HG03469 (cell line): ENCODE results near the gene MAP3K5.
"Not testable (repeated sequence)": the region's sequence is repeated elsewhere in the genome, so short reads cannot be mapped to it uniquely, and the experiment has no call there.

Experiments
- ATAC-seq: cut with Tn5 transposase; IDR thresholded peaks from one replicate; pipeline ENCODE4 v1.9.1; 2021; ENCODE audit warnings: mild to moderate bottlenecking, moderate library complexity, moderate number of reproducible peaks; ENCODE audit not compliant: unreplicated experiment

The MAP3K5 gene

GRCh38 chr6:136772685-136773472, 19.4 kb downstream of the MAP3K5 start:
- peak; percentile 38 for ATAC-seq

DNA sequence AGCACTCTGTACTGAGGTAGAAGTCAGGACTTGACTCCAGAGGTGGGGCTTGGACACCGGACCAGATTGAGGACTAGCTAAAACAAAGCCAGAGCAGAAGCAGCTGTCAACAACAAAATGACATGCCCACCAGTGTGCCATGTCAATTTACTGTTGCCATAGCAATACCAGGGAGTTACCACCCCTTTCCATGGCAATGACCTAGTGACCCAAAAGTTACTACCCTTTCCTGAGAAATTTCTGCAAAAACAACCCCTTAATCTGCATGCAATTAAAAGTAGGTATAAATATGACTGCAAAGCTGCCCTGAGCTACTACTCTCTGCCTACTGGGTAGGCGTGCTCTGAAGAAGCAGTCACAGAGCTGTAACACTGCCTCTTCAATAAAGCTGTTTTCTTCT, 21.0 kb downstream of the MAP3K5 start:
- no peak for ATAC-seq

GRCh38 chr6:136769759-136770158, 22.5 kb downstream of the MAP3K5 start:
- no peak for ATAC-seq

DNA sequence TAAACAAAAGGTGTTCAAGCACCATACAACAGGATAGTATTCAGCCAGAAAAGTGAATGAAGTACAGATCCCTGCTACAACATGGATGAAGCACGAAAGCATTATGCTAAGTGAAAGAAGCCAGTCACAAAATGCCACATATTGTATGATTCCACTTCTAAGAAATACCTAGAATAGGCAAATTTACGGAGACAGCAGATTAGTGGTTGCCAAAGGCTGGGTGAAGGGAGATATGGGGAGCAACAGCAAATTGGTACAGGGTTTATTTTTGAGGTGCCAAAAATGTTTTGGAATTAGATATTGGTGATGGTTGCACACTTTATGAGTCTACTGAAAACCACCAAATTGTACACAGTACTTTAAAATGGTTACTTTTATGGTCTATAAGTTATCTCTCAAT, 23.2 kb downstream of the MAP3K5 start:
- ATAC-seq, result no peak

DNA sequence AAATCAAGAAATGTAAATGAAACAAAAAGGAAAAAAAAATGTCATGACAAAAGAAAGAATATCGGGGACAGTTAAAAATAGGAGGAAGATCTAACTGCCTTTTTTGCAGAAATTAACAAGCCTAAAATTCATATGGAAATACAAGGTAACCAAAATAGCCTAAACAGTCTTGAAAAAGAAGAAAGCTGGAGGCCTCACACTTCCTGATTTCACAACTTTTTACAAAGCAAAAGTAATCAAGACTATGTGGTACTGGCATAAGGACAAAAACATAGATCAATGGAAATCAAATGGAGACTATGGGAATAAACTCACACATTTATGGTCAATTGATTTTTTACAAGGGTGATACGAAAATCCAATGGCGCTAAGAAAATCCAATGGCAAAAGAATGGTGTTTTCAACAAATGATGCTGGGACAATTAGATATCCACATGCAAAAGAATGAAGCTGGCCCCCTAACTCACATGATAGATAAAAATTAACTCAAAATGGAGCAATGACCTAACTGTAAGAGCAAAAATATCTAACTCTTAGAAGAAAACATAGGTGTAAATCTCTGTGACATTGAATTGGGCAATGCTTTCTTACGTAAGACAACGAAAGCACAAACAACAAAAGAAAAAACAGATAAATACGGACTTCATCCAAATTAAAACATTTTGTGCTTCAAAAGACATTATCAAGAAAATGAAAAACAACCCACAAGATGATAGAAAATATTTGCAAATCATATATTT, 24.5 kb downstream of the MAP3K5 start:
- ATAC-seq, result no peak

GRCh38 chr6:136767103-136767502, 25.2 kb downstream of the MAP3K5 start:
- ATAC-seq, result no peak

DNA sequence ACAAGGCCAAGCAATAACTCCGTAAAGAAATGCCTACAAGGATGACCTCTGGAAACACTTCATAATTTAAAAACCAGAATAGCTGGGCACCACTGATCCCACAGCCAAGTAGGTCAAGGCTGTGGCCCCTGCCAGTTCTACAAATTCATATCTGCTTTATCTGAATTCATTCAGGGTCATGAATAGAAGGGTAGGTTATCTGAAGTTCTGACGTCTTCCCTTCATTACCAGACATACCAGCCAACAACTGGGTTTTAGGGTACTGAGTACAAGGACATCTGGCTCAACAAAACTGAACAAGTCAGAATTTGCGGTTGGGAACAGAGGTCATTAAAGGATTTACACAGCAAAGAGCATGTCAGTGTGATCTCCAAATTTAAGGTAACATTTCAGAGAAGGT, 26.0 kb downstream of the MAP3K5 start:
- ATAC-seq, result no peak

DNA sequence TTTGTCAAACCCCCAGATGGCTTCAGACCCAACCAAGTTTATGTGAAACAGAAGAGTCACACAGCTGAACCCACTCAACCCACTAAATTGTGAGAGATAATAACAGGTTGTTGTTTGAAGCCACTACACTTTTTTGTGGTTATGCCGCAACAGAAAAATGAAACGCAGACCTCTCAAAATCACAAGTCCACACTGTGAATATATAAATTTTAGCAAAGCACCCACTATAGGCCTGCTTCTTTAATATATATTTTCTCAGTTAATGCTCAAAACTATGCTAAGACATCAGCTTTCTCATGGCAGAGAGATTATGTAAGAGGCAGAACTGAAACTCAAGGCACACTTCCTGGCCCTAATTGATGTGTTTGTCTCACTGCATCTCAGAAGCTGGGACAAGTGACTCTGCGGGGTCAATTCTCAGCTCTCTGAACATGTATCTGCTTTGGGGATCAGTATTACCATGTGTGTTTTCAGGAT, 27.7 kb downstream of the MAP3K5 start:
- ATAC-seq, result peak; percentile 49

DNA sequence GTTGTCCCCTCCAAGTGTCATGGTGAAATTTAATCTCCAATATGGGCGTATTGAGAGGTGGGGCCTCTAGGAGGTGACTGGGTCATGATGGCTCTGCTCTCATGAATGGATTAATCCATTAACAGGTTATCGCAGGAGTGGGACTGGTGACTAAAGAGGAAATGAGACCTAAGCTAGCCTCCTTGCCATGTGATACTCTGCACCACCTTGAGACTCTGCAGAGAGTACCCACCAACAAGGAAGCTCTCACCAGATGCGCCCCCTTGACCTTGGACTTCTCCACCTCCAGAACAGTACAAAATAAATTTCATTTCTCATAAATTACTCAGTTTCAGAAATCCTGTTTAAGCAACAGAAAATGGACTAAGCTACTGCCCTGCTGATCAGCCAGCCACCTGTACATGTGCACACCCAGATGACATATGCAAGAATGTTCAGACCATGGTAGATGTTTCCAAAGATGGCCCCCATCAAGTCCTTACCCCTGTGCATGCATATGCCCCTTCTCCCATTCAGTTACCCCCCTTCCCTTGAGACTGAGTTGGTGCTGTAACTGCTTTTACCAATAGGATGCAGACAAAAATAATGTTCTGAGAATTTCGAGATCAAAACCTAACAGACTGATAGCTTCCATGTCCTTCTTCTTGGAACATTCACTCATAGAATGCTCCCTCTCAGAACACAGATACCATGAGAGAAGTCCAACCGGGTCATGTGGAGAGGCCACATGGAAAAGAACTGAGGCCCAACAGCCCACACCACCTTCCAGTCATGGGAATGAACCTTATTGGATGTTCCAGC, 28.4 kb downstream of the MAP3K5 start:
- no peak for ATAC-seq

- ATAC-seq, result no peak
Measured at GRCh38 chr6:136763255-136763654, 29.0 kb downstream of the MAP3K5 start.

DNA sequence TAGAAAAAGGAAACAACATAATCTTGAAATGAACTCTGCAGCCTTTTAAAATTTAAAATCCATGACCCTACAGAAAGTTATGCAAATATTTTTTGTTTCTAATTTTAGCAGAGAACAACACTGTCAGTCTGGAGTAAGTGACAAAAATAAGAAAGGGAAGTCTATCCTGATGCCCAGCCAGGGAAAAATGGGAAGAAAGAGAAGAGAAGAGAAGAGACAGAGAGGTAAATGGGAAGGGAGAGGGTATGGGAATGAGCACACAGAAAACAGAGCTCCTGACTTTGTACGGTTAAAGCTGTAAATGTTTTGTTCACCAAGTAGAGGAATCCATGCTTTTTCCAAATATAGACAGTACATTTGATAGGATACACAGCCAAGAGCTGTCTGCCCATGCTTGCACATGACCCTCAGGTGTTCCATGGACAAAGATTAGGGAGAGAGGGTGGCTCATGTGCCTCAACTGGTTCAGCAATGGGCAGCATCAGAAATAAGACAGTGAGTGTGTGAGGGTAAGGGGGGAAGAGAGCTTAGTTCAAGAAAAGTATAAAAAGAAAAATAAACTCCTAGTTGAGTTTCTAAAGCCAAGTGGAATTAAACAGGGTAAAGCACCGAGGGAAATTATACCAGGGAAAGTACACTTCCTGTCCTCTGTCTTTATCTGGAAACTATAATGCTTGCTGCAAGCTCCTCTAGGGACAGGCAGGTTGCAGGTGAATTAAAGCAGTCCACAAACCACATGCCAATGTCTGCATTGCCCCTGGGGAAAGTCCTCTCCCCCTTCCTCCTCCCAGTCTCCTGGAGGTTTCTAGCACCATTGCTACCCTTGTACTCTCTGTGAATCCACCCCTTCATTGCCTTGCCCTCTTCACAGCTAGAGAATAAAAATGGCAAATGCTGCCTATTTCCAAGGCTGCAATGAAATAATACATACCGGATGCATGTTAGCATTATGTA, 30.0 kb downstream of the MAP3K5 start:
- ATAC-seq, result no peak

GRCh38 chr6:136761227-136761922, 30.9 kb downstream of the MAP3K5 start:
- no peak for ATAC-seq

GRCh38 chr6:136760781-136761180, 31.5 kb downstream of the MAP3K5 start:
- not testable (repeated sequence) for ATAC-seq

DNA sequence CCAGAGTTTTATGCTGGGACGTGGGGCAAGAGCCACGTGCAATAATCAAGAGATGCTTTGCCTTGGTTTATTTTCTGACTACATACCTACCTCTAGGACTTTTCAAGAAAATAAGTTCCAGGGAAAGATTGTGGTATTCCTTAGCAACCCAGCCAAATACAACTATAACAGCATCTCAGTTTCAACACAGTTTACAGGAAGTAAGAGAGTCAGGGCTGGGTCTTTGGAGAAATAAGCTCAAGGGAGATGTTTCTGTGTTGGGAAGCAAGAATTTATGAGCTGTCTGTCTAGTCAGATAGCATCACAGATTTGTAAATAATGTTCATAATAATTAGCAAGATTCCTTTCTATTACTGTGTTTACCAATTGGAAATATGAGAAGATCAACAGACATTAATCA, 35.1 kb downstream of the MAP3K5 start:
- ATAC-seq, result no peak

GRCh38 chr6:136754820-136755219, 37.5 kb downstream of the MAP3K5 start:
- ATAC-seq, result no peak

GRCh38 chr6:136753624-136754023, 38.7 kb downstream of the MAP3K5 start:
- ATAC-seq, result no peak

- no peak for ATAC-seq
Measured at GRCh38 chr6:136752554-136752953, 39.7 kb downstream of the MAP3K5 start.

DNA sequence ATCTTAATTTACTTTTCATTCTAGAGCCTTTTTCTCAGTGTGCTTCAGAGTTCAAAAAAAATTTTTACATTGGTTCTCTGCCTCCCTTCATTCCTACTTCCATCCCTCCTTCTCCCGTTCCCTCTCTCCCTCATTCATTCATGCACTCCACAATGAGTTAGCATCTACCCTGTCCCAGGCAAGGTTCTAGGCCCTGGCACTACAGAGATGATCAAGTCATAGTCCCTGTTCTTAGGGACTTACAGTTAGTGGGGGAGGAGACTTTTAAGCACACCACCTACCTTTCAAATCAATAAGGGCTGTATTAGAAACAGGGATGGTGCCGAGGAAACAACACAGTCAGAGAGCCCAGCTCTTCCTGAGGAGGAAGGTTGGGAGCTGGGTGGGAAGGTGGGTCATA, 40.3 kb downstream of the MAP3K5 start:
- ATAC-seq, result no peak

- peak; percentile 87 for ATAC-seq
Measured at GRCh38 chr6:136751522-136751956, 40.7 kb downstream of the MAP3K5 start.
